GM21528 (cell line): ENCODE results near the gene VAX1.
"Not testable (repeated sequence)": the region's sequence is repeated elsewhere in the genome, so short reads cannot be mapped to it uniquely, and the experiment has no call there.

Source experiments
- ATAC-seq: cut with Tn5 transposase; IDR thresholded peaks from one replicate; pipeline ENCODE4 v1.9.1; 2021; ENCODE audit warnings: mild to moderate bottlenecking, moderate library complexity; ENCODE audit not compliant: unreplicated experiment, low FRiP score

The VAX1 gene

DNA sequence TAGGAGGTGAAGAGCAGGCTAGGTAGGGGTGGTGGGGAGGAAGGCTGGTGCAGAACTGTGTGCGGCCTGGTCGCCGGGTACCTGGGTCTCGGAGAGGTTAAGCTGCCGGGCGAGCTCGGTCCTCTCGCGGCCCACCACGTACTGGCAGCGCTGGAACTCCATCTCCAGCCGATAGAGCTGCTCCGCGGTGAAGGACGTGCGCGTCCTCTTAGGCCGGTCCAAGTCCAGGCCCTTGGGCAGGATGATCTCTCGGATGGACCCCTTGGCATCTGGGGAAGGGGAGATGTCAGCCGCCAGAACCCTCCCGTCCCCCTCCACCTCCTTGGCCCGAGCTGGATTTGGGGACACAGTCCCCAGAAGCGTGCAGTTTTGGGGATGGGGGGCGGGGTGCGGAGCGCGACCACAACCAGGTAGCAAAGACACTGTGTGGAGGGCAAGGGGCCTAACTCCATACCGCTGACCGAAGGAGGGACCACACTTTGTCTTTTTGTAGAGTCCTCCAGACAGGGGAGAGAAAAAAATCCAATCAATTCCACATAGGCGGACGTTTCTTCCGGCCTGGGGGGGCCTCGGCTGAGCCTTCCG, 1.6 kb downstream of the VAX1 start:
- ATAC-seq, result no peak

DNA sequence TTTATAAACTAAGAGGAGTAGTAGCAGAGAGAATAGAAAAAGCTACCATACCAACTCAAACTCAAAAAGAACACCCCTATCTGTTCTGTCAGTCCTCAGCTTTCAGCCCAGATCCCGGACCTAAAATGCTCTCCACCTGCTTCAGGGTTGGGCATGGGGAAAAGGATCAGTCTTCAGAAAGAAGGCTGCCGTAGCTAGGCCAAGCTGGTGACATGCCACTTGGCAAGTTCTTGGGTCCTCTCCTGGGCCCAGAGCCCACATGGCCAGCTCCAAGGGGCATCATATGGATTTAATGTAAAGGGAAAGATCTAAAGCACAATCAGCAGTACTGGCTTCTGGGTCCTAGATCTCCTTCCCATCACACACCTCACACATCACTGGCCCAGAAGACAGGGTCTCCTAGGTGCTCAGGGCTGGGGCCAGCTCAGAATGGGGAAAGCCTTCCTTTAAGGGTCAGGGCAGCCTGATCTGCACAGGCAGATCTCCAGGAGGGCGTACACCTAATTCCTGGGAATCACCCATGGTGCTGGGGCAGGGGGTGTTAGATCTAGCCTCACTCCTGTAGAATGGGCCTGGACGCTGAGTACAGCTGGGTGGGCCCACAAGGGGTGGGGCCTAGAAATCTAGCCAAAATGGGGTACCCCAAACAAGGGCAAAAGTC, 2.5 kb downstream of the VAX1 start:
- no peak for ATAC-seq

DNA sequence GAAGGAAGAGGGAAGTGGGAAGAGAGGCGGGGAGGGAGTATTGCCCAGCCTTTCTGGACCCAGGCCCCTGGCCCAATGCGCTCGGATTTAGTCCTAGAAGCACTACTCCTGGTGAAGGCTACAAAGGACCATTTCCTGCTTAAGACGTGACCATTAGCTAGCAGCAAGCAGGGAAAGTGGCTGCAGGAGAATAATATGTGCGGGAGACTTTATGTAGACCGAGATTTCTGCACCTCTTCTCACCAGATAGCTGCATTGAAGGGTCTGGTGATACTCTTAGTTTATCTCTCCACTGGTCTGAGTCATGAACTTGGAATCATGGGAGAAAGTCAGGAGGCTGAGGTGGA, 3.1 kb downstream of the VAX1 start:
- ATAC-seq, result no peak

DNA sequence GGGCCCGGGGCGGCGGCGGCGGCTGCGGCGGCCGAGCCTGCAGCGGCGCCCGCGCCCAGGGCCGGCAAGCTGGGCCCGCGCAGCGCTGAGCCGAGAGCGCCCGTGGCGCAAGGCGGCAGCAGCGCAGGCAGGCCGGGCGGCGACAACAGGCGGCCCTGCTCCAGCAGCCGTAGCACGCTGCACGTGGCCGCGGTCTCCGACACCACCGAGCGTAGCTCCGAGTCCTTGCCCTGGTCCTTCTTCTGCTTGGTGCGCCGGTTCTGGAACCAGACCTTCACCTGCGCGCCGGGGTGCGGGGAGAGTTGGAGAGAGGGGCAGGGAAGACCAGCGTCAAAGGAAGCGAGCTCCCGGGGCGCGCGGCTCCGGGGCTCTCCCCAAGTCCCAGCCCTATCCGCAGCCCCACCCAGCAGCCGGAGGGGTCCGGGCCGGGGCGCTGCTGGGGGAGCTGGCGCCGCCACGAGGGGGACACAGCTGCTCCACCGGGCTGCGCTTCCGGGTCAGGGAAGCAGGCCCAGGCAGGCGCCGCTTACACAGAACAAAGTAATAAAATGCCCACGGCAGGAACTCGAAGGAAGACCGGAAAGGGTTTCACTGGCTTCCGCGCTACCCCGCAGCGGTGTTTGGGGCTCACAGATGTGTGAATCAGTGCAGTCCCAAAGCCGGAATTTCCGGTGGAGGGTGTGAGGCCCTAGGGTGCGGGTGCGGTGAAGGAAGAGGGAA, 3.6 kb downstream of the VAX1 start:
- ATAC-seq, result no peak

DNA sequence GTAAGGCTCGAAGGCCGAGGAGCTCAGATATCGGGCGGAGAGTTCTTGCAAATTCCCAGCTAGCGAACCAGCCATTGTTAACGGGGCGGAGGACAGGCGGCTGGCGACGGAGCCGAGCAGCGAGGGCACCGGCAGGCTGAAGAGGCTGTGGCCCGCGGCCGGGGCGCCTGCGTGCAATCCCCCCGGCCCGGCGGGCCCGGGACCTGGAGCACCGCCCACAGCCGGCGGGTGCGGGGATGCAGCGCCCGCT, 4.1 kb downstream of the VAX1 start:
- no peak for ATAC-seq

DNA sequence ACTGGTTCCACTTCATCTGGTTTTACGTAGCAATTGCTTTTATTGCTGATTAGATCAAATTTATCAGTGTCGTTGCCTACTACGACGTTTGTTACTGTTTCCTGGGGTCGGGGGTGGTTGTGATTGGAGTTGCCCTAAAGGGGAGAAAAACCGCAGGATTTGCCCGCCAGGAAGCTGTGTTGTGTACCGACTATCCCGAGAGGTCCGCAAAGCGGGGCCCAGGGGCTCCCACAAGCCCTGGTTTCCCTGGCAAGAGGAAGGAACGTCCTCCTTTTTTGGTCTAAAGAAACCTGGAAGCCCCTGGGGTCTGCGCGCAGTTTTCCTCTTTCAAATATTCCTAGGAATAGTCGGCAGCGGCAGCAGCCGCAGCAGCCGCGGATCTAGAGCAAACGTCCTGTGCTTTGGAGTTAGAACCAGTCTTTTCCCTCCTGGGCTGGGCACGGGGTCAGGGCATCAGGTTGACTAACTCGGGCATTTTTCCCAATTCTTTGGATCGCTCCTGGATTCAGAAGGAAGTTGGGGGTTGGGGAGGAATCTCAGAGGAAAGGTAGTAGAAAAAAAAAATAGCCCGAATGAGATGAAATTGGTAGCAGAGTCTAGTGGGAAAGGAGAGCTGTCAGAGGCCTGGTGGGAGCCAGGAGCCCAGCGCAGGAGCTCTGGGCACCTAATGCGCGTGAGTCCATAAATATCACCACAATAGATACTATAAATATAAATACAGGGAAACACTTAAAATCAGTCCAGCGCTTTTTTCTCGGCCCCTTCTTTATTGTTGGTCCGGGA, 4.6 kb downstream of the VAX1 start:
- ATAC-seq, result no peak

DNA sequence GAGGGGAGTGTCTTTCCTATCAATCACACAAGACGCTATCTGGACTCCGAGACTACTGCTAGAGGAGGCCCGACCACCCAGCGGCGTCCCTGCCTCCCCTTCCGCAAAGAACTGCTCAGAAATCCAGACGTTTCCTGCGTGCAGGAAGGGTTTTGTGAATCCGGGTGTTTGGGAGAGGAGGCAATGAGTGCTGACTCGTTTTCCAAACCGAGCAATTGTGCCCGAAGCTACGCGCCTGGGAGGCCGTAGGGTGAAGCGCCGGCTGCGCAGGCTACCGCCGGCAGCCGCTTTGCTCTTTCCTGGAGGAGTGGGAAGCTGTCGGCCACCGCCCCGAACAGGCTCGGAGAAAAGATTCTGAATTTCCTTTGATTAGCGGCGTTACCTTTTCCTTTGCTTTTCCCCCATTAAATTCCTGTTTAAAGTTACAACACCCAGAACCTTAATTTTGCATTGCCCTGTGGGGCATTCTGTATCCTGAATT, 5.3 kb downstream of the VAX1 start:
- no peak for ATAC-seq

DNA sequence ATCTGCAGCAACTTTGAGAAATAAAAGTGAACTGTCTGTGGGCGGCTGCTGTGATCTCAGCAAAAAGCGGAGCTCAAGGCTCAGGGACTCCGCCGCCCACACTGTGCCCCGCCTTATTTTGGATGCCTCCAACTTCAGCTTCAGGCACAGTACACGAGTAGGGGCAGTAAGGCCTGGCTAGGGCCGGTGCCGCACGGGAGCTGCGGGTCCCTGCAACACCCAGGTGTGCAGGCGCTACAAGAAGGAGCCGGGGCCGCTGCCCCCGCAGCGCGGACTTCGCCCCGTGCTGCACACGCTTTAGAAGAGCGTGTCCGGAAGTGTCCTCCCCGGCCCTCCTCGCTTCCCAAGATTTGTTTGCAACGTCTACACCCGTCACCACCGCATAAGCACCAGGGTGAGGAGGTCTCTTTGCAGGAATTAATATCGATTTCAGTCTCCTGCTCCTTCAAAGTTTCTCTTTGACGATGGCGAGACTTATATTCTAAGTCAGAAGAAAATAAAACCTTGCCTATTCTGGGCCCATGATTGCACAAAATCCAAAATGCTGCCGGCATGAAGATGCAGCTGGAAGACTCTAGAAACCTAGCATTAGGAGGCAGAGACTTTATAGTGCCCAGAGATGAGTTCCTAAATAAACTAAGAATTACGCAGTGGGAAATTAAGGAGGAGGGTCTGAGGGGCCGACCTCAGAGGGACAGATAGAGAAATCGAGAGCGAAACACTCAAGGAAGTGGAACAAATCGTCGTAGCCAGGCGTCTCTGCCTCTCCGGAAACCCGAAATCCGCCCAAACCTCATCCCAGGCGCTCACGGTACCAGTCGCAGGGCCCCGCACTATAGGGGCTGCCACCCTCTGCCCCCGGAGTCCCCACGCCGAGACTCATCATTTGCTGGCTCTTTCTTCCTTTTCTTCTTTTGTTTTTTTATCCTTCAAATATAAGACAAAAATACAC, 6.4 kb downstream of the VAX1 start:
- no peak for ATAC-seq

DNA sequence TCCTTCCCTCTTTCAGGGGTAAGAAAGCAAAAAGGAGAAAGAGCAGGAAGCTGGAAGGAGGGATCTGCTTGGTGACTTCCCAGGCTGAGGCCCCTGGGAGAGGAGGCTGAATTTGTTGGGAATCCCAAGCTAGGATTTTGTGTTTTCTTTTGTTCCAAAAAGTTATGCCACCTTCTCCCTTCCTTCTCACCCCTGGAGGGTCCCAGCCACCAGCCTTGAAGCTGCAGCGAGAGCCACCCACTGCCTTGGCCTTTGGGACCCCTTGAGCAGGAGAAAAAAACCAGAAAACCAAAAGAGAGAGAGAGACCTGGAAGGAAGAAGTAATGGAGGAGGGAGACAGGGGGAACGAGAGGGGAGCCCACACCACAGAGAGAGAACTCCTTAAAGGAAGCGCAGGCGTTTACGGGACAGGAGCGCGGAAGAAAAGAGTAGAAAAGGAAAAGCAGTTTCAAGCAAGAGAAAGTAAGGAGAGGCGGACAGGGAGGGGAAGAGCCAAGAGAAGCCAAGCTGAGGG, 7.2 kb downstream of the VAX1 start:
- ATAC-seq, result no peak

DNA sequence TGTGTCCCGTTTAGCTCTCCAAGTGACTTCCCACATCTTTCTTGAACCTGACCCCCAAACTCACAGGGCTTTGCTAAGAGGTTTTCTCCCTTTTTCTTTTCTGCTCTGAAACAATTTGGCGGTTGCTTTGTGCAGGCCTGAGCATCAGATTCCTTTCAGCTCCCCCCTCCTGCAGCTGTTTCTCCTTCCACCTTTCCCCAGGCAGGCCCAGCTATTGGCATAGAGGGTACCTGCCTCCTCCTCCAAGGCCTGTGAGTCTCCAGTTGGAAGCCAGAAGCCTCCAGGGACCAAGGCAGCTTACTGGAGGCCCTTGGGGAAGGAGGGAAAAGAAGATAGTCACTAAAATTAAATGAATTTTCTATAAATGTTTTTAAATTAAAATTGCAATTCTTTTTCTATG, 7.7 kb downstream of the VAX1 start:
- no peak for ATAC-seq

DNA sequence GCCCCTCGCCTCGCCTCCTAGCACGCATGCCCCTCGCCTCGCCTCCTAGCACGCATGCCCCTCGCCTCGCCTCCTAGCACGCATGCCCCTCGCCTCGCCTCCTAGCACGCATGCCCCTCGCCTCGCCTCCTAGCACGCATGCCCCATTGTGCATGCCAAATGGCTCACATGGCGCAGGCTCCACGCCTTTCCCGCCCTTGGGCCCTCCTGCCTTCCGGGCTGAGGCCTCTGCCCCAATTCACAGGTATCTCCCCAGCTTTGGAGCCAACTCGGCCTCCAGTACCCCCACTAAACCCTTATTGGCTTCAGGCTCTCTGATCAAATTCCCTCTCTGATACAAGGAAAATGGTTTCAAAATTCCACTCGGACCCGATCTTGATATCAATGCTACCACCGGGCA, 11.4 kb downstream of the VAX1 start:
- ATAC-seq, result not testable (repeated sequence)

DNA sequence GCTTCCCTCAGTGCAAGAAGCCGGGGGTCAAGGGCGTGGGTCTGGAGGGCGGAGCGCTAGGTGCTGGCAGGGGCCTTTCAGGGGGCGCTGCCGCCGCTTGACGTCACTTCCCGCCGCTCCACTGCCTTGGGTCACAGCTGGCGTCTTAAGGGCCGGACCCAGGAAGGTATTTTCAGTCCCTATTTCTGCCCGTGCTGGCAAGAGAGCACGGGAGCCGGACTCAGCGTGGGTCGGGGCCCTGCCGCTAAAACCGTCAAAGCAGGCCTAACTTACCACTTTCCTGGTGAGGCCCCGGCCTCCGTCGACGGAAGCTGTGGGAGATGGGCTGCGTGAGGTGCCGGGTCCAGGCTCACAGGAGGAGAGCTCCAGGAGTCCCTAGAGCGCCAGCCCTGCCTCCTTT, 12.0 kb downstream of the VAX1 start:
- ATAC-seq, result no peak

DNA sequence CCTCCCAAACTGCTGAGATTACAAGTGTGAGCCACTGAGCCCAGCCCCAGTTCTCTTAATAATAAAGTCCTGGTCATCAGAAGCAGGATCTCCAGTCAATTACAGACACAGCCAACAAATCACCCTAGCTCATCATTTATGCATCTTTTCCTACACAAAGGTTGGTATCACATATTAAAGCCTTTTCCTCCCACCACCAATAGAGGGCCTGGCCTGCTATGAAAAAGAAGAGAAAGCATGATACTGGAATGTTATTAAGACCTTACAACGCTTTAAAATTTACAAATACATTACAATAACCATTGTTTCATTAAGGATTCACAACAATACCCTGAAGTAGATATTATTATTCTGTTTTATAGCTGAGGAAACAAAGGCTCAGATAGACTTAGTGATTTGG, 25.9 kb downstream of the VAX1 start:
- ATAC-seq, result no peak

DNA sequence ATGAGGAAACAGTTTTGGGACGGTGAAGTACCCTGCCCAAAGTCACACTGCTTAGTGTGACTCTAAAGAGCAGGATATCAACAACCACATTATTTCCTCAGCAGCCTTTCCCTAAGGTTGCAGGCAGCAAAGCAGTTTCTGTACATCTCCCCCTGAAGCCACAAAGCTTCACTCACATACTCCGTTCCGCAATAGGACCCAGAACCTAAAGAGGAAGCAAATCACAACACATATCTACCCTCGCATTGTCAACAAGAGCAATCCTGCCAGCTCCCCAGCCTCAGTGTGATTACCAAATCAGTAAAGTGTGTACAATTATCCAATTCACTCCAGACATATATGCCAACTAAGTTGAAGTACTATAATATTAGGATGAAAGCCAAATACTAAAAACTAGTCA, 30.8 kb downstream of the VAX1 start:
- ATAC-seq, result no peak

DNA sequence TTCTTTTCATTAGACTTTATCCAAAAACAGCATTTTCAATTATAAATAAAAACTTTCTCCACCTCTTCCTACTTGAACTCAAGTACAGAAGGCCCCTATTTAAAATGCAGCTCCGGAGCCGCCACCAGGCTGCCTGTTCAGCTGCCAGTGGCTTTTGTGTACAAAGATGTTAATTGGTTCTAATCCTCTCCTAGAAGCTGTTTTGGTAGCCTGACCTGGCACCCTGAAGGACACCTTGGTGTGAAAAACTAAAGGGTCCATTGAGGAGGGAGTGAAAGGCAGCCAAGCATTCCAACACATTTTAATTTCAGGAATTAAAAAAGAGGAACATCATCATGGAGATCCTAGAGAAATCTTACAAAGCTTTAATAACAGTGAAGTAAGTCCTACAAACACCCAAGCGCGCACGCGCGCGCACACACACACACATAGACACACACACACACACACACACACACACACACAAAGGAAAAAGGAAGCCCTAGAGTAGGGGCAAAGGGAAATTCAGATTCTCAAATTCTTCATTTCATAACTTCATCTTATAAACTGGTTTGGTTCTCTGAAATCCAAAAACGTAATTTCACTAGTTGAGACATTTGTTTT, 41.4 kb downstream of the VAX1 start:
- no peak for ATAC-seq

DNA sequence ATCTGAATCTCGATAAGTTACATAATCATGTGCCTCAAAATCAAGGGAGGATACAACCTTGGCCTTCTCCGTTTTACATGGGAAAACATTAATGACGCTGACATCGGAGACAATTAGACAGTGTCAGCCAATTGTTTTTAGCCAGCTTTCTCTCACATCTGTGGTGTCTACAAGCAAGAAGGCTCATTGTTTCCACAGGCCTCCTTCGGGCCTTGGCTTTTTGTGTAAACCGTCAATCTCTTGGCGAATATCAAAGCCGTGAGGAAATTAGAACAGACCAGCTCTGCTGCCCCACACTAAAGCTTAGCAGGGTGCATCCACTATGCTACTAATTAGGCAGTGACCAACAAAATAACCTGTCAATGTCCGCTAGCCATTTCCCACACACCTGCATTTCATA, 43.2 kb downstream of the VAX1 start:
- ATAC-seq, result no peak

DNA sequence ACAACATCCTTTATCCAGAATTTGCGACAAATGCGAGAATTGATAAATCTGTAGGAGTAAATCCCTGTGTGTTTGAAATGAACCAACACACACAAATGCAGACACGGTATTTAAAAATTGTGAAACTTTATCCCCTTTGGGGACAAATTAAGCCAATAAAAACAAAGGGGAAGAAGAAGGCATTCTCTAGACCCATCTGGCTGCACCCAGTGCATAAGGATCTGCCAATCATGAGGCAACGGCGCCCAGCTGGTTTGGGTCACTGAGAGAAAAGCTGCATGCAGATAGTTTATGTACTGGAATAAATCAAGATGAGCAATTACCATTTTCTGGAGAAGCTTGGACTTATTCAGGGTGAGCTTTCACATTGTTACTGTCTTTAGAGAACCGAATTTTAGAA, 45.7 kb downstream of the VAX1 start:
- no peak for ATAC-seq

DNA sequence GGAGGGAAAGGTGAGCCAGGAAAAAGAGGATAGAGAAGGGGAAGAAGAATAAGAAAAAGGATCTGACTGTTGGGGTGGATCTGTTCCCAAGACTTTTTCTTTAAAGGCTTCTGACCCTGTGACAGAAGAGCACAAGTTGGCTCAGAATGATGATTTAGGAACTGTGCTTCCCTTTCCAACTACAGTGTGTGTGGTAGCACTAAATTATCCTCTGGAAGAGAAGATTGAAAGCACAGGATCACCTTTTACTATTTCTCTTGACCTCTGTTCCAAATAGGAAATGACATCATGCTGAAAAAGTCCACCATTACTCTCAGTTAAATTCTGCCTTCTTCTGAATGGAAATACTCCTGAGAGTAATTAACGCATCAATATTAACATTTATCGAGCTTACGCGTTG, 47.2 kb downstream of the VAX1 start:
- no peak for ATAC-seq

DNA sequence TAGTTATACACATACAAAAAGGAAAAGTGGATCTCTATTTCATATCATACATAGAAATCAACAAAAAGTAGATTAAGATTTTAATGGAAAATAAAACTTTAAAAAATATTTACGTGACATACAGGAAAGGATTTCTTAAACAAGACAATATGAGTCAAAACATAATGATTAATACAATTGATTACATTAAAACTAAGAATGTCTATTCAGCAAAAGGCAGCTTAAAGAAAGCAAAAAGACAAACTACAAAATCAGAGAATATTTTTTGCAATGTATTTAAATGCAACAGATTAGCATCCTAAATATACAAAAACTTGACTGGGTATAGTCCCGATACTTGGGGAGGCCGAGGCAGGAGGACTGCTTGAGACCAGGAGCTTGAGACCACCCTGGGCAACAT, 50.5 kb downstream of the VAX1 start:
- ATAC-seq, result no peak

DNA sequence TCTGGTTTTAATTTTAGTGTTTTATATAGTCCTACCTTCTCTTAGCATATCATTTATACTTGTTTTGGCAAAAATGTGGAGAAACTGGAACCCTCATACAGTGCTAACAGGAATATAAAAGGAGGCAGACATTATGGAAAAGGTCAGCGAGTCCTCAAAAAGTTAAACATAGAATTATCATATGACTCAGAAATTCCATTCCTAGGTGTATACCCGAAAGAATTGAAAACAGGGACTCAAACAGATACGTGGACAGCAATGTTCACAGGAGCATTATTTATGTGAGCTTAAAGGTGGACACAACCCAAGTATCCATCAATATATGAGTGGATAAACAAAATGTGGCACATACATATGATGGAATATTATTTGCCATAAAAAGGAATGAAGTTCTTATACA, 51.5 kb downstream of the VAX1 start:
- no peak for ATAC-seq
